Natural killer cell treated with Interleukin-12 subunit alpha and Interleukin-12 subunit beta and Interleukin-15 and Interleukin-18, amount 100 ng/mL, for 72 hours (primary cell): Measurements from ENCODE around the gene CHST4. TPM values are rescaled to one million over a fixed set of nuclear protein-coding genes. Genes with fewer than 3 reads are reported as not detected.
"Not testable (repeated sequence)": the region's sequence is repeated elsewhere in the genome, so short reads cannot be mapped to it uniquely, and the experiment has no call there.

Experiments
- ATAC-seq, 2 donors: fragments of 150-1000 bp; cut with Tn5 transposase in 1 of 2; sonication (Bioruptor Pico), chemical (Tn5 transposase) in 1 of 2; 2 replicates each; pipeline ENCODE4 v1.10.0; 2021
- DNase-seq: peaks from one replicate; pipeline ENCODE4 v3.0.0; 2022; ENCODE audit warnings: low spot score
- H3K27ac Mint-ChIP-seq, 2 donors: 1 replicate in 1 of 2; 2 replicates in 1 of 2; pipeline ENCODE4 v1.8.0; 2022; ENCODE audit warnings: mixed read lengths in 2 of 2, mild to moderate bottlenecking in 1 of 2, moderate library complexity in 1 of 2
- H3K27me3 Mint-ChIP-seq, 2 donors: 1 replicate in 1 of 2; 2 replicates in 1 of 2; pipeline ENCODE4 v1.8.0; 2022; ENCODE audit warnings: mixed read lengths in 2 of 2
- H3K36me3 Mint-ChIP-seq: one replicate; pipeline ENCODE4 v1.8.0; 2022; ENCODE audit warnings: mixed read lengths
- H3K4me1 Mint-ChIP-seq, 2 donors: 1 replicate in 1 of 2; 2 replicates in 1 of 2; pipeline ENCODE4 v1.8.0; 2022; ENCODE audit warnings: low read depth in 2 of 2, mixed read lengths in 2 of 2, mild to moderate bottlenecking in 1 of 2
- H3K4me3 Mint-ChIP-seq: one replicate; pipeline ENCODE4 v1.8.0; 2022; ENCODE audit warnings: mixed read lengths
- H3K9me3 Mint-ChIP-seq: 2 replicates; pipeline ENCODE4 v1.8.0; 2022; ENCODE audit warnings: mixed read lengths
- total RNA-seq, 2 donors: library from RNA; stranded (reverse); gene quantifications; one replicate each; pipeline ENCODE4 v1.2.3, GENCODE V29; 2022

The CHST4 gene
- total RNA-seq, 2 donors from 2014 or later = not detected

GRCh38 chr16:71500964-71501363, 25.3 kb upstream of the CHST4 start:
- no peak overlapping the region for H3K27ac Mint-ChIP-seq
- no peaks in the 10 kb centered on the region for H3K36me3 Mint-ChIP-seq

GRCh38 chr16:71501547-71501946, 24.7 kb upstream of the CHST4 start:
- no peak overlapping the region for H3K4me3 Mint-ChIP-seq
- H3K27me3 Mint-ChIP-seq = peaks cover 16 to 17% of the 10 kb centered on the region in 2 donors
- H3K36me3 Mint-ChIP-seq = no peaks in the 10 kb centered on the region
- H3K4me1 Mint-ChIP-seq = no peaks in the 10 kb centered on the region
- DNase-seq = no peak
- H3K27ac Mint-ChIP-seq = no peak overlapping the region
- ATAC-seq = no peak
- no peaks in the 10 kb centered on the region for H3K9me3 Mint-ChIP-seq

More at GRCh38 chr16:71500964-71501363, 25.3 kb upstream of the CHST4 start:
- no peaks in the 10 kb centered on the region for H3K4me1 Mint-ChIP-seq
- ATAC-seq = no peak
- H3K4me3 Mint-ChIP-seq = no peak overlapping the region
- no peaks in the 10 kb centered on the region for H3K9me3 Mint-ChIP-seq
- peaks cover 16 to 17% of the 10 kb centered on the region in 2 donors for H3K27me3 Mint-ChIP-seq
- no peak for DNase-seq

- not testable (repeated sequence) for H3K4me3 Mint-ChIP-seq, H3K9me3 Mint-ChIP-seq, H3K36me3 Mint-ChIP-seq, ATAC-seq, H3K27ac Mint-ChIP-seq, DNase-seq, H3K4me1 Mint-ChIP-seq
- peaks cover 13 to 15% of the 10 kb centered on the region in 2 donors for H3K27me3 Mint-ChIP-seq
These were observed 22.2 kb upstream of the CHST4 start for GRCh38 chr16:71504051-71504450.

- H3K4me3 Mint-ChIP-seq = no peak overlapping the region
- H3K4me1 Mint-ChIP-seq = no peaks in the 10 kb centered on the region
- H3K9me3 Mint-ChIP-seq = no peaks in the 10 kb centered on the region
- no peaks in the 10 kb centered on the region for H3K36me3 Mint-ChIP-seq
- H3K27ac Mint-ChIP-seq = no peak overlapping the region
- ATAC-seq = no peak
- H3K27me3 Mint-ChIP-seq = peaks cover 18 to 20% of the 10 kb centered on the region in 2 donors
- no peak for DNase-seq
These were observed 21.3 kb upstream of the CHST4 start for GRCh38 chr16:71504901-71505300.

- H3K27ac Mint-ChIP-seq = no peak overlapping the region
- no peaks in the 10 kb centered on the region for H3K4me1 Mint-ChIP-seq
- H3K27me3 Mint-ChIP-seq = peaks cover 18 to 22% of the 10 kb centered on the region in 2 donors
- no peaks in the 10 kb centered on the region for H3K36me3 Mint-ChIP-seq
- H3K9me3 Mint-ChIP-seq = no peaks in the 10 kb centered on the region
- H3K4me3 Mint-ChIP-seq = no peak overlapping the region
- ATAC-seq (no peak), DNase-seq (no peak)
These were observed 19.2 kb upstream of the CHST4 start for GRCh38 chr16:71507061-71507460.

- Mint-ChIP-seq H3K4me1 (no peaks in the 10 kb centered on the region), H3K36me3 (no peaks in the 10 kb centered on the region), H3K4me3 (no peak overlapping the region), H3K9me3 (no peaks in the 10 kb centered on the region), H3K27me3 (peaks cover 15 to 18% of the 10 kb centered on the region in 2 donors), H3K27ac (no peak overlapping the region)
- ATAC-seq = no peak
- no peak for DNase-seq
These were observed 12.9 kb upstream of the CHST4 start for GRCh38 chr16:71513302-71513701.

GRCh38 chr16:71514476-71514875, 11.8 kb upstream of the CHST4 start:
- no peak overlapping the region for H3K27ac Mint-ChIP-seq
- peaks cover 14 to 17% of the 10 kb centered on the region in 2 donors for H3K27me3 Mint-ChIP-seq
- no peaks in the 10 kb centered on the region for H3K36me3 Mint-ChIP-seq
- H3K4me3 Mint-ChIP-seq = no peak overlapping the region
- H3K4me1 Mint-ChIP-seq = no peaks in the 10 kb centered on the region
- no peak for DNase-seq
- no peak for ATAC-seq
- no peaks in the 10 kb centered on the region for H3K9me3 Mint-ChIP-seq

GRCh38 chr16:71515026-71515425, 11.2 kb upstream of the CHST4 start:
- no peak for DNase-seq
- no peaks in the 10 kb centered on the region for H3K4me1 Mint-ChIP-seq
- peaks cover 8 to 12% of the 10 kb centered on the region in 2 donors for H3K27me3 Mint-ChIP-seq
- H3K36me3 Mint-ChIP-seq = no peaks in the 10 kb centered on the region
- H3K4me3 Mint-ChIP-seq = no peak overlapping the region
- no peak for ATAC-seq
- H3K9me3 Mint-ChIP-seq = no peaks in the 10 kb centered on the region
- H3K27ac Mint-ChIP-seq = no peak overlapping the region

- ATAC-seq (no peak), DNase-seq (no peak)
- Mint-ChIP-seq H3K27me3 (peaks cover 19 to 27% of the 10 kb centered on the region in 2 donors), H3K27ac (no peak overlapping the region), H3K4me3 (no peak overlapping the region), H3K4me1 (no peaks in the 10 kb centered on the region), H3K36me3 (no peaks in the 10 kb centered on the region), H3K9me3 (no peaks in the 10 kb centered on the region)
These were observed 5.7 kb upstream of the CHST4 start for GRCh38 chr16:71520550-71520949.

- no peak for DNase-seq
- peaks cover 25% of the 10 kb centered on the region in 2 donors for H3K27me3 Mint-ChIP-seq
- no peaks in the 10 kb centered on the region for H3K36me3 Mint-ChIP-seq
- H3K4me1 Mint-ChIP-seq = no peaks in the 10 kb centered on the region
- H3K9me3 Mint-ChIP-seq = no peaks in the 10 kb centered on the region
- H3K4me3 Mint-ChIP-seq = no peak overlapping the region
- no peak overlapping the region for H3K27ac Mint-ChIP-seq
- no peak for ATAC-seq
These were observed 1.4 kb upstream of the CHST4 start for GRCh38 chr16:71524566-71525553.

- H3K27me3 Mint-ChIP-seq = peaks cover 12 to 14% of the 10 kb centered on the region in 2 donors
- ATAC-seq = no peak
These were observed 2.0 kb downstream of the CHST4 start for GRCh38 chr16:71528257-71528656.

GRCh38 chr16:71528863-71529262, 2.6 kb downstream of the CHST4 start:
- Mint-ChIP-seq H3K27ac (no peak overlapping the region), H3K9me3 (no peaks in the 10 kb centered on the region), H3K4me3 (no peak overlapping the region), H3K36me3 (no peaks in the 10 kb centered on the region), H3K4me1 (no peaks in the 10 kb centered on the region), H3K27me3 (peaks cover 10 to 14% of the 10 kb centered on the region in 2 donors)
- no peak for DNase-seq
- ATAC-seq = no peak

More at GRCh38 chr16:71528257-71528656, 2.0 kb downstream of the CHST4 start:
- DNase-seq = no peak
- Mint-ChIP-seq H3K4me3 (no peak overlapping the region), H3K27ac (no peak overlapping the region), H3K36me3 (no peaks in the 10 kb centered on the region), H3K4me1 (no peaks in the 10 kb centered on the region), H3K9me3 (no peaks in the 10 kb centered on the region)

- peaks cover 0 to 3% of the 10 kb centered on the region in 2 donors for H3K27me3 Mint-ChIP-seq
- ATAC-seq (no peak), DNase-seq (no peak)
- H3K9me3 Mint-ChIP-seq = no peaks in the 10 kb centered on the region
- H3K4me3 Mint-ChIP-seq = no peak overlapping the region
- no peaks in the 10 kb centered on the region for H3K36me3 Mint-ChIP-seq
- H3K27ac Mint-ChIP-seq = no peak overlapping the region
- H3K4me1 Mint-ChIP-seq = no peaks in the 10 kb centered on the region
These were observed 6.1 kb downstream of the CHST4 start for GRCh38 chr16:71532366-71532765.

- no peak overlapping the region for H3K4me3 Mint-ChIP-seq
- DNase-seq (no peak), ATAC-seq (no peak)
- no peaks in the 10 kb centered on the region for H3K9me3 Mint-ChIP-seq
- peaks cover under 1% of the 10 kb centered on the region in 2 donors for H3K27me3 Mint-ChIP-seq
- H3K4me1 Mint-ChIP-seq = no peaks in the 10 kb centered on the region
- no peaks in the 10 kb centered on the region for H3K36me3 Mint-ChIP-seq
- H3K27ac Mint-ChIP-seq = no peak overlapping the region
These were observed 10.7 kb downstream of the CHST4 start for GRCh38 chr16:71536752-71537499.
